Fibroblast of the conjunctiva (primary cell): ENCODE data around the gene LDLRAD3.

ENCODE experiments used
- DNase-seq: peaks from one replicate; pipeline ENCODE4 v3.0.0-alpha.2; 2010; ENCODE audit warnings: low read depth

LDLRAD3 gene

DNA sequence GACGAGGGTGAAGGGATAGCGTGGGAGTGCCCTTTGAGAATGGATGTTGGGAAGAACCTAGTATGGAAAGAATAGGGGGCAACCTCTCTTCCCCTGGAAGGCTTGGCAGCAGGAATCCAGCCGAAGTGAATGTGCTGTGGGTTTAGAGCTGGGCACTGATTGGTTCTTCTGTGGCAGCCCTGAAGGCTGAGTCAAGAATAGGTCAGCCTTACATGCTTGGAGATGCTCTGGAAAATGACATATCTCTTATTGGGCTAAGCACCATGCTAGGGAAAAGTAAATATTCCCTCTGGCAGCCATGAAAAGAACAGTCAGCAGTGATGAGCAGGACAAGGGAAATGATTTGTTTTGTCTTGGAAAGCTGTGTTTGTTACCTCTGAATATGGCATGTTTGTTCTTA lies 195.9 kb downstream of the LDLRAD3 start:
- DNase-seq = no peak

DNA sequence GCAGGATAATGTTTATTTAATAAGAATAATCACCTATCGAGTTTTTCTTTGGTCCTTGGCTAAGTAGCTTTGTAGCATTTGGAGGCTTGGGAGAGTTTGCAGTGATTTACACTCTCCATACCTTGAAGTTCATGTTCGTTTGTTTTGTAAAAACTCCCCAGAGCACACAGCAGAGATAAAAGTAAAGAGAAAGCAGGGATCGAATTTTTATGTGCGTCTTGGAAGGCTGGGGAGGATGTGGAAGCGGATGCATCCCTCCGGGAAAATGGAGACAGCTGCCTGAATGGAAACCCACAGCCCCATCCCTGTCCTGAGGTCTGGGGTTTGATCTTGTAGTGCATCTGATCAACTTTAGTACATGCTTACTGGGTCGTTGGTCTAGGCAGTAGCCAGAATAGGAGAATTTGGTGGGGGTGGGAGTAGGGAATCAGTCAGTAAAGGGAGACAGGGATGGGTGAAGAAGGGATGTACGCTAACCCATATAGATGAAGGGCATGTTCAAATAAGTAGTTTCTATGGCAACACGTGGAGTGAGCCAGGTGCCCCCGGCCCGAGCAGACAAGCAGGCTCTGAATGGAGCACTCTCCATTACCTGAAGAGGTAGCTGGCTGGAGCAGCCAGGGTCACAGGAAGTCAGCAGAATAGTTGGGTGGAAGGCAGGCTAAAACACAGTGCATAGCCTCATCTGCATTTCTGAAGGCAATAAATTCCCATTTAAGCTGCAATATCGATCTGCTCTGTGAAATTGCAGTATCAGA lies 197.5 kb downstream of the LDLRAD3 start:
- no peak for DNase-seq

DNA sequence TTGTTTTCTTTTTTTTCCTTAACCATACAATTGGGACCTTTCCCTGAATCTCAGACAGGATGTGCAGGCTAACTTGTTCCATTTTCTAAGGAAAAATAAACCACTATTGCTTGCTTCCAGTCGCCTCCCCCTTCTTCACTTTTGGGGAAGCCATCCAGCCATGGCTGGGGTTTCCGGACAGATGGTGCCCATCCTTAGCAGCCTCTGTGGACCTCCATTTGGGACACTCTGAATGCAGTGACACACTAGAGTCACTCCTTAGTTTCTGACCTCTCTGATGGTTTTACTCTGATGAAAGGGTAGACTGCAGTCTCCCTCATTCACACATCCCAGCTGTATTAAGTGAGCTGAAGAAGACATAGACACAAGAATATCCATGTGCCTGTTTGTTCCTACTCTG lies 198.1 kb downstream of the LDLRAD3 start:
- no peak for DNase-seq

DNA sequence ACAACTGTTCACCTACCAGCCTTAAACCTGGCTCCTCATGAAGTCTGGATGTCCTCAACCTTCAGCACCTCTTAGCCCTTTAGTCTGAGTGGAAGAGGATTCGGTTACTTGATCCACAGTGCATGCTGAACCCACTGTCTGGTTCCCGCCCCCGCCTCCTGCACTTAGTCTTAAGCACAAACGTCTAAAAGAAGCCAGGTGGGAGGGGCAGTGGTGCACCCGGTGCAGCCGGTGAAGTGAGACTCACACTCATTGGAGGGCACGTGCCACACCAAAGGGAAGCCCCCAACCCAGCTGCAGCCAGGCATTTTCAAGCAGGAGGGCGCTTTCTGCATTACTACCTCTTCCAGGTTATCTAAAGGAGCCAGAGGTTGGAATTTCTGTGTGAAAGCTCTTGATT lies 198.6 kb downstream of the LDLRAD3 start:
- no peak for DNase-seq

DNA sequence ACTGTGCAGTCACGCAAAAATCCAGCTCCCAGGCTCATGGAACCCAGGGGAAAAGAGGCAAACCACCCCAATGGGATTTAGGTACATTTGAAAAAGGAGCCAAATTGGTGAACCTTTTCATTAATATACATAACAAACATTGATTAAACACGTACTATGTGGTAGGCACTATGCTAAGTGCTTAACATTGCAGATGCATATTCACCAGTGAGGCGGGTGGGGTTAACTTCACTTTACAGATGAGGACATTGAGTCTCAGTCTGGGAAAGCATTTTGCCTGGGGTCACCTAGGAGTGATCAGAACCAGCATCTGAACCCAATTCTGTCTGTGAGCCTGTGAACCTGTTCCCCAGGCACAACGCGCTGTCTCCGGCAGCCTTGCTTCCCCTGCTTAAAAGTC lies 199.0 kb downstream of the LDLRAD3 start:
- no peak for DNase-seq

DNA sequence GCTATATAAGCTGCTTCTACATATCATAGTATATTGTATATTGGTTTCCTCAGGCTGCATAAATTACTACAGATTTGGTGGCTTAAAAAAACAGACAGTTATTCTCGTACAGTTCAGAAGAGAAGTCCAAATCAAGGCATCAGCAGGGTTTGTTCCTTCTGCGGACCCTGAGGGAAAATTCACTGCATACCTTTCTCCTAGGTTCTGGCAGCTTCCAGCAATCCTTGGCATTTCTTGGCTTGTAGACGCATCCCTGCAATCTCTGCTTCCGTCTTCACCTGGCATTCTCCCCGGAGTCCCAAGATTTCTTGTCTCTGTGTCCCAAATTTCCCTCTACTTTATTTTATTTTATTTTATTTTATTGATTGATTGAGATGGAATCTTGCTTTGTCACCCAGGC lies 202.6 kb downstream of the LDLRAD3 start:
- DNase-seq = no peak

DNA sequence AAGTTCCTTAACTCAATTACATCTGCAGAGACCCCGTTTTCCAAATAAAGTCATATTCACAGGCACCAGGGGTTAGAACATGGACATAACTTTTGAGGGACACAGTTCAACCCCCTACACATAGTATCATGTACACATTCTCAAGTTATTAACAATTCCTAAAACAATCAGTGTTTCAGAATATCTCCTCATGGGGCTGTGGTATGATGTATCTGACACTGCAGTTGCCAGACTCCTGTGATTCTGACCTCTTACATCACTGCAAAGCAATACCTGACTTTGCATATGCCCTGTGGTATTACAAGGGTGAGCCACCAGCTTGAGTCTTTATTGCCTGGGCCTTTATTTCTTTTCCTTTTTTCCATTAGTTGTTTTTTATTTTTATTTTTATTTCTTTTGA lies 203.6 kb downstream of the LDLRAD3 start:
- no peak for DNase-seq

DNA sequence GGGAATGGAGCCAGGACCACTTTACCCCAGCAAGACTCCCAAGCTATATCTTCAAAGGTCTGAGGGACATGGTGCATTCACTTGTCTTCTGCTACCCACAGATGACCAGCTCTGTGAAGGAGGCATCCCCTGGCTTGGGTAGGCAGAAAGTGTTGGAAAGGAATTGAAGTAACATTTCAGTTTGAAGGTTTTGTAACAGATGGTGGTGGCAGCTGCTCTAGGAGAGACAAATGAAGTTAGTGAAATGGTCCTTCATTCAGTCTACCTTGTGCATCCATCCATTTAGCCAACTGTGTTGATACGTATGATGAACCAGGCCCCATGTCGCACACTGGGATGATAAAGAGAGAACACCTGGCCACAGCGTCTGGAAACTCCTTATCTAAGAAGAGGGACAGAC lies 204.8 kb downstream of the LDLRAD3 start:
- DNase-seq = no peak

DNA sequence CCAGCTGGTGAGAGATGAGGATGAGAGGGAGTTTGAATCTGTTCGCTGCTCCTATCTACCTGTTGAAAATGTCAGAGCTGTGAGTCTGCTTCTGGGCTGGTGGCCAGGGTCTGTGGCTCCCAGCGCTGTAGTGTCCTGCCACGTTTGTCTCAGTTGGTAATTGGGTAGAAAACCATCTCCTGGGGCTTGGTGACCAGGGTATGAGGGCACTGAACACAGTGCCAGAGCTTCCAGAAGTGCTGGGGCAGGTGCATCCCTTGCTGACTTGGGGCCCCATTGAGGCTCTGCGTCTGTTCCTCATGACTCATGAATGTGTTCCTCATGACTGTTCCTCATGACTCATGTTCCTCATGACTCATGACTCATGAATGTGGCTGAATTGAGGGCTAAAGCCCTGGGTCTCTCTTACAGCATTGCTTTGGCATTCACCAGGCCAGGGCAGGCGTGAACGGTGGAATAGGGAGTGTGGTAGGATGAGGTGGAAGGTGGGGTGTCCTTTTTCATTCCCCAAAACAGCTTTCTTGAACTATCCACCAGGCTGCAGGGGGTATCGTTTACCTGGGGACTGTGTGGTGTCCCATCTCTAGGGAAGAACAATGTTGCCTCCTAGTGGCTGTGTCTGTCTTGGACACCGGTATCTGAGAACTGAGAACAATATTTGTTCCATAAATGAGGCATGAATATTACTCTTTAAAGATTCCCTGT lies 205.8 kb downstream of the LDLRAD3 start:
- DNase-seq = peak; percentile 96

DNA sequence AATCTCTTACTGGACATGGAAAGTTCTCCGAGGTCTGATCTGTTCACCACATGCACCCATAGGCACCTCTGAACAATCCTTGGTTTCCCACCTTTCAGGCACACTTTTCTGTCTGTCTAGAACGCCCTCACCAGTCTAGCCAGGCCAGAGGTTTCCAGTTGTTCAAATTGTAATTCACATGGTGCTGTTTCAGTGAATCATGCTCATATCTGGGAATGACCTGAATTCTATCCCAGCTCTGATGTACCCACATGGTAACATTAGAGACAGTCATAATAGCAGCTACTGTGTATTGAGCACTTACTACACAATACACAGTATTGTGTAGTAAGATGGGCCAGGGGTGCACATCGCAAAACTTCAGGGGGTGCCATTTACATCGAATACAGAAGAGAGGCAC lies 207.1 kb downstream of the LDLRAD3 start:
- no peak for DNase-seq

DNA sequence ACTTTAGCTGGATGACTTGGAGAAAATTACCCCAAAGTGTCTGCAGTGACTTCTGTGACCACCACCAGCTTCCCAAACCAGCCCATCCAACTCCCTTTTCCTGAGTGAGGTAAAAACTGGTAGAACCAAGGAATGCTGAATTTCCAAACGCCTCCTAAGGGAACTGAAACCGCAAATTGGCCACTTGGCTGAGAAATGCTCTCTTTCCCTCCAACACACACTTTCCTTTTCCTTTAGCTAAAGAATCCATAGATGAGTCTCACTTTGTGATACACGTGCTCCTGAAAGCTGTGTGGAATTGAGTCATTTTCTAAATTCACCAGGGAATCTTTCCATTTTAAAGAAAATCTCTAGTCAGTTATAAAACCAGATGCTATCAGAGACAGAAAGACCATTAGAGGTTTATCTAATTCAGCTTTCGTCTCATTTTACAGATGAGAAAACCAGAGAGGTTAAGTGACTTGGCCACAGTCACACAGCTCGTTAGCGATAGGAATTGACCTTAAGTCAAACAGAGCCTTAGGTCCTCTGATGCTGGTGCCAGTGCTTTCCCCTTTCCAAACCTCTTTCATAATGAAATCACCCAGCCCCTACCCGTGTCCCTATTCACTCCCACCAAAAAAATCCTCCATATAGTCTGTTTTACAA lies 208.2 kb downstream of the LDLRAD3 start:
- no peak for DNase-seq

DNA sequence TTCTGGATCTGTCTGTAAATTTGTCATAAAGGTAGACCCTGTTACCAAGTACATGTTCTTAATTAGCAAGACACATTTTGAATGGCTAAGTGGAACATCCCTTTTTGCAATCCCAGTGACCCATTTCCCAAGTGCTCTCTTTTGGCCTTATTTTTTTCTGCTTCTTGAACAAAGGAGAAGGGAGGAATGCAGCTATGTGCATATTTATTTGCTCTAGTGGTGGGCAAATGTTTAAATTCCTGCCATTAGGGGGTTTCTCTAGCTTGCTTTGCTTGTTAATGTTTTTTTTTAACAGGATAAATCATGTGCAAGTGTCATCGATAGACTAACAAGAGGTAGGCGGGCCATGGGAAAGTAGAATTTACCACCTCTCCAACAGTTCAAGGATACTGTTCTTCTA lies 209.7 kb downstream of the LDLRAD3 start:
- no peak for DNase-seq

DNA sequence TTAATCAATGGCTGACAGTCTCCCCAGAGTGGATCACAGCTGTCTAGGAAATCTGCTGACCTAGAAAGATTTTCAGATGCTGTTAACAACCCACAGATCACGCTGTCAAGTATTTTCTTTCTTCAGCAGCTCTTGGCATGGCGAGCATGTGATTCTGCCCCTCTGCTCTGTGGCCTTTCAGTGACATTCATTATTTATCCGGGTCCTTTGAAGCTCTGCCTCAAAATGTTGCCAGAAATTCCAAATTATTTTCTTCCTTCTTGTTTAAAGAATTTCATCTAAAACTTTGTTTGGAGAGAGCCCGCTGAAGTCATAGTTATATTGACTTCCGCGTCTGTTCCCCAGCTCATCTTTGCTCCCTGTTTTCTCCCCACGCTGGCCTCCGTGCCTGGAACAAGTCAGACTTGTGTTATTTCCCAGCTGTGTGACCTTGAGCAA lies 211.3 kb downstream of the LDLRAD3 start:
- DNase-seq = no peak

DNA sequence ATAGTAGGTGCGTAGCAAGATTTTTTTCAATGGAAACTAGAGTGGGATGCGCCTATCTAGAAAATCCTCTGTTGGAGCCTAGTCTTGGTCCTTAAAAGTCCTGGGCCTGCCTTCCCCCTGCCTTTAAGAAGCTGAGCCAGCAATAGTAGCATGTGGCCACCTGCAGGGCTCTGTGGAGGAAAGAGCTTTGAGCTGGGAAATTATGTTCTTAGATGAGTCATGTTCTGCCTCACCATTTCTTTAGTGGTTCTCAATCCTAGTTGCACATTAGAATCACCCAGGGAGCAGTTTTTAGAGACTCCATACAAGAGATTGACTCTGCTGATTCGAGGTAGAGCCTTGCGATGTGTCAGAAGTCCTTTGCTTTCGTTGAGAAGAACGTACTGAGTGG lies 211.9 kb downstream of the LDLRAD3 start:
- DNase-seq = no peak

DNA sequence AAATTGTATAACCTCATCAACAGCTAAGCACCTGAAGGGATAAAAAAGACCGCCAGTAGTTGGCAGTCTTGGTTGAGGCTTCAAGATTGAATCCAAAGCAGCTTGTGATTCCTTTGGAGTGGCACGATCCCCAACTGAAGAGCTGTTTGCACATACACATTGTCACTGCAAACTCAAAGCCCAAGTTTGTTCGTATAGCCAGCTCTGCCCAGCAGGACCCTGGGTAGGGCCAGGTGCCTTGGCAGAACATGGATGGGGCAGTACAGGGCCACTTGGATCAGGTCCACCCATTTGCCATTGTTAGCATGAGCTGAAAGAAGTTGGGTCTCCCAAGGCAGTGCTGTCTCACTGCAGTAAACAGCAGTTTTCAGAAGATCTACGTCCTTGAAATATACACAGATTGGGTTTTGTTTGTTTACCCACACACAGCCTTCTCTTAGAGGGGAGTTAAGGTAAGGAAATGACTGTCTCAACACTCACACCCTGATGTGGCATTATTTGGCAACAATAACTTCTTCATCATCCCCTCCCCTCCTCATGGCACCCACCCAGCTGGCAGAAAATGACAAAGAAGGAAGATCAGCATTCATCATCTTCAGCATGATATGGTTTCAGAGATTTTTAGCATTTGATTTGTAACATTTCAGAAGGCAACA lies 212.4 kb downstream of the LDLRAD3 start:
- no peak for DNase-seq

DNA sequence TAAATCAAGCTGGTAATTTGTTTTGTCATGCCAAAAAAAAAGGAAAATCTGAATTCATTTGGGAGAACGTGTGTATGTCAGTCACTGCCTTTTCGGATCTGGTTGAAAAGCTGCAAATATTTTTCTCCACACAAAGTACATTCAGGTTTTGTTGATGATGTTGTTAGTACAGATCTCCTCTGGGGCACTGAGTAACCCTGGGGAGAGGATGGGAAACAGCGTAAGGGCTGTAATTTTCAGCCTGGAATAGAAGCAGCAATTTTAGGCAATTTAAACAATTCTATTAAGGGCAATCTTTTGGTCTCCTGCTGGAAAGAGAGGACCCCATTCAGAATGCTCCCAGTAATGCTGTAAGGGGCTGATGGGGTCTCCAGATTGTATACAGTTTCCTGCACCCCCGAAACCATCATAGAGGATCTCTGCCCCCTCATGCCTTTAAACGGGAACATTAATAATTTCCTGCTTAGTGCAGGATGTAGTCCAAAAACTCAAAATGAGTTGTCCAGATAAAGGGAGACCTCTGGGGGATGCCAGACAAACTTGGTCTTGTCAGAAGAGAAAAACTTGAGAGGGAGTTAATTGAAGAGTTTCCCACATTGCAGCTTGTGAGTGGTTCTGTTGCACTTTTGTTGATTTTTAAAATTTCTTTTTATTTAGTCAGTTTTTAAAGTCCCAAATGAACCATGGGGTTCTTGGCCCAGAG lies 213.1 kb downstream of the LDLRAD3 start:
- no peak for DNase-seq

DNA sequence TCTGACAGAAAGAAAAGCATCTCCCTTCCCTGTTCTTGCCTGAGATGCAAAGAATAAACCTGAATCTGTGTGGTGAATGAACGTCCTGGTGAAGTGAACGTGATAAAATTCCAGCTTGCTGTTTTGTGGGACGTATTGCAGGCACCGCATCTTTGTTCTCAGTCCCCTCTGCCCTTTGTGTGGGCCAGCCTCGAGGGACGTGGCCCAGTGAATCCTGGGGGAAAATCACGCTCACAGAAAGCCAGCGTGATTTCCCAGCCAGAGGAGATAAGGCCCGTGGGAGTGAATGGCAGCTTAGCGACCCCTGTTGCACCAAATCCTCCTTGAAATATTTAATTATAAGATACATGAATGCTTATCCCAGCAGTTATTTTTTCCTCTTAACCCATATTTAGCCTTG lies 216.2 kb downstream of the LDLRAD3 start:
- no peak for DNase-seq

DNA sequence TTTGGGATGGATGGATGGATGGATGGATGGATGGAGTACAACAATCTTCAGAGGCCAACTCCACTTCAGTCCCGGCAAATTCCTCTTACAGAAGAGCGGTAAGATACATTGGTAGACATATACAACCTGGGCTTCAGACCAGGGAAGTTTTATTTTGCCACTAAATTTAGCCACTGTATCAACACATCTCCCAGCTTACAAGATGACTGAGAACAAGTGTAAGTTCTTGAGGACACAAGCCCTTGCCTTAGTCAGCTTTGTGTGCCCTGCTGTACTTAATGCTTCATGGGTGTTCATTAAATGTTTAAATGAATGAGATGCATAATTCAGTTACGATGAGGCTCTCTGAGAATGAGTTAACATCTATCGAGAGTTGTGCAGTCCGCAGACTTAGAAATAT lies 217.7 kb downstream of the LDLRAD3 start:
- DNase-seq = no peak

DNA sequence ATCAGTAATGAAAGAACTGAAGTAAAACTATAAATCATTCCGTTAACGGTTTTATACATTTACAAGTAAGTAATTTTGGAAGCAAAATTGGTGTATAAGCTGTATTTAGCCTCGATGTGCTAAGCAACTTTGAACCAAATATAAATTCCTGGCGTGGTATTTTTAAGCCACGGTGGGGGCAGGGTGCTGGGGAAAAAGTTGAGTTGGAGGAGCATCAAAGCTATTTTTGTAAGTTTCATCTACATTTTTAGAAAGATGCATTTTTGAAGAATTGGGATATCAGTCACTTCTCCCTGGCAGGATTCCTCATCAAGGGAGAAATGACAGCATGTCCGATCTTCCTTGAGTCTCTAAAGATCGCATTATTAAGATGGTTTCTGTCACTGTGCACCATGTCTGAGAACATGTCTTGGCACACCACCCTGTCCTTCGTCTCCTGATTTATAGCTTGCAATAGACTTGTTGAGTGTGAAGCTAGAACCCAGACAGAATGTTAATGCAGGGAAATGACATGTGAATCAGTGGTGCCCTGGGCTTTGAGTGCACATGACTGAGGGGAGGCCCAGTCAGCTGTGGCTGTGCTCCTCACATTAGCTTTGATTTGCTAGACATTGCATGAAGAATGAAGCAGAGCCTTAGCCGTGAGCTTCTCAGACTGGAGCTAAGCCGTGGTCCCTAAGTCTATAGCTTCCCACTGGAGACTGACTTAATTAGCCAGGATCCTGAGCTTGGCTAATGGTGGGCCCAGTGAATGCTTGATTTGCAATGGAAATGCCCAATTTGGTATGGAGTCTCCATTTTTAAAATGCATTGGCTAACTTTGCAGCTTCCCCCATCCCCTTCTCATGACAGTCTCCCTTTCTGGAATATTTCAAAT lies 218.4 kb downstream of the LDLRAD3 start:
- DNase-seq = no peak

DNA sequence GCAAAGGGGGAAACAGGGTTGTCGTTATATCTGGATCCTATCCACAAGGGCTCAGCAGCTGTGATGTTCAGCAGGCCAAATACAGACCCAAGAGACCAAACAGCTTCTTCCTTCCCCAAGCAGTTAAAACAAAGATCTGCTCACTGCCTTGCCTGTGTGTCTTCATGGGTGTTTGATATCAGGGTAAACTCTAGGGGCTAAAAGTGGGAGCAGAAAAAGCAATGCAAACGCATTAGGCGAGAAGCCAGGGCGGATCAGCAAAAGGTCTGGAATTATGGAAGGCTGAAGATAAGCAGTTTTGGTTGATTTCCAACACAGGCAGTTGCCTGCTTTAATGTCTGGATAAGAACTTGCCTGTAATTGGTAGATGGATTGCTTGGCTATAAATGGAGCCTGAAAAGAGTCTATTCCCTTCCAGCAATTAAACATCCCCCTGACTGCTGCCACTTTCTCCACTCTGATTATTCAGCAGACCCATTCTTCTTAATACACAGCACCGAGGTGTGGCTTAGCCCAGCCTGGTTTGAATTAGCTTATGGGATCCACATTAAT lies 219.1 kb downstream of the LDLRAD3 start:
- DNase-seq = no peak
